HFFc6 (cell line): Measurements from ENCODE around the gene UGGT2. TPM values are rescaled to one million over a fixed set of nuclear protein-coding genes. Genes with fewer than 3 reads are reported as not detected.

Source experiments
- DNase-seq: peaks from one replicate; pipeline ENCODE4 v3.0.0-alpha.2; 2018
- H3K27ac Mint-ChIP-seq: 2 replicates; pipeline ENCODE4 v1.8.0; 2020; ENCODE audit warnings: mild to moderate bottlenecking, mixed read lengths
- H3K27me3 Mint-ChIP-seq: 2 replicates; pipeline ENCODE4 v1.8.0; 2021; ENCODE audit warnings: mild to moderate bottlenecking, moderate library complexity, mixed read lengths; ENCODE audit not compliant: insufficient read depth
- H3K36me3 Mint-ChIP-seq: 2 replicates; pipeline ENCODE4 v1.8.0; 2021; ENCODE audit warnings: low read depth, mixed read lengths
- H3K4me1 Mint-ChIP-seq: 2 replicates; pipeline ENCODE4 v1.8.0; 2020; ENCODE audit warnings: low read depth, mixed read lengths
- H3K4me3 Mint-ChIP-seq: 2 replicates; pipeline ENCODE4 v1.8.0; 2020; ENCODE audit warnings: mild to moderate bottlenecking, moderate library complexity, mixed read lengths
- H3K9me3 Mint-ChIP-seq: 2 replicates; pipeline ENCODE4 v1.8.0; 2020; ENCODE audit warnings: mild to moderate bottlenecking, mixed read lengths
- CTCF ChIP-seq: fragments of 200-600 bp; sonication (generic); IDR thresholded peaks from 2 replicates; pipeline ENCODE4 v1.5.0; 2021; ENCODE audit warnings: antibody characterized with exemption, mild to moderate bottlenecking
- total RNA-seq, 6 experiments: library from RNA; stranded (reverse); fragmentation: NEBNext Ultra II Directional; extraction: Animal tissue kit (Norgen Biotek cat#: 25700); gene quantifications; 2 replicates in 1 of 6; 3 replicates in 5 of 6; pipeline ENCODE4 v1.2.3, GENCODE V29; 2021

The UGGT2 gene
- total RNA-seq, 6 experiments from 2014 or later = 20.4 to 26.9 (median 24.3) TPM

DNA sequence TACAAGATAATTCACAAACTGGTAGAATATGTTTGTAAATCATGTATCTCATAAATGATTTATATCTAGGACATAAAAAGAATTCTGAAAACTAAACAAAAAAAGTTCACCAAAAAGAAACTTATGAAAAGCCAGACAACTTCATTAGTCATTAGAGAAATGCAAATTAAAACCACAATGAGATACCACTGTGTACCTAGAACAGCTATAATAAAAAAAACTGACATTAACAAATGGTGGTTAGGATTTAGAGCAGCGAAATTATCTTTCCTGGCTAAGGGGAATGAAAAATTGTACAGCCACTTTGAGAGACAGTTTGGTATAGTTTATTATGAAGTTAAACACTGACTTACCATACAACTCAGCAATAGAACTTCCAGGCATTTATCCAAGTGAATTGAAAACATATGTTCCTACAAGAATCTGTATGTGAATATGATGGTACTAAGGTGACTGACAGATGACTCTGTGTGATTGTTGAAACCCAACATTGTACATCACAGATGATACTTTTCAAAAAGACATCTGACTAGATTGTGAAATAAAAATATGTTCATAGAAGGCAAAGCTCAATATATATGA is 41.8 kb downstream of the UGGT2 start:
- peaks cover 18% of the 10 kb centered on the region for H3K4me1 Mint-ChIP-seq
- peaks cover 4% of the 10 kb centered on the region for H3K27me3 Mint-ChIP-seq
- no peak for DNase-seq
- H3K27ac Mint-ChIP-seq = no peak overlapping the region
- H3K4me3 Mint-ChIP-seq = no peak overlapping the region
- no peak for TF ChIP-seq CTCF
- peaks cover 33% of the 10 kb centered on the region for H3K36me3 Mint-ChIP-seq
- no peaks in the 10 kb centered on the region for H3K9me3 Mint-ChIP-seq

GRCh38 chr13:96003304-96003703 is 49.9 kb downstream of the UGGT2 start:
- peak; percentile 10 for DNase-seq

GRCh38 chr13:96002322-96003131 is 50.7 kb downstream of the UGGT2 start:
- Mint-ChIP-seq H3K27ac (no peak overlapping the region), H3K4me3 (no peak overlapping the region), H3K4me1 (no peaks in the 10 kb centered on the region), H3K36me3 (peaks cover 17% of the 10 kb centered on the region), H3K9me3 (no peaks in the 10 kb centered on the region), H3K27me3 (no peaks in the 10 kb centered on the region; the same call in 1 of the 2 replicates)
- no peak for DNase-seq
- TF ChIP-seq CTCF = no peak

More at GRCh38 chr13:96003304-96003703, 49.9 kb downstream of the UGGT2 start:
- Mint-ChIP-seq H3K27ac (no peak overlapping the region), H3K4me3 (no peak overlapping the region), H3K9me3 (no peaks in the 10 kb centered on the region), H3K36me3 (peaks cover 24% of the 10 kb centered on the region), H3K4me1 (no peaks in the 10 kb centered on the region), H3K27me3 (peaks cover 2% of the 10 kb centered on the region)
- peak; percentile 42 for TF ChIP-seq CTCF

DNA sequence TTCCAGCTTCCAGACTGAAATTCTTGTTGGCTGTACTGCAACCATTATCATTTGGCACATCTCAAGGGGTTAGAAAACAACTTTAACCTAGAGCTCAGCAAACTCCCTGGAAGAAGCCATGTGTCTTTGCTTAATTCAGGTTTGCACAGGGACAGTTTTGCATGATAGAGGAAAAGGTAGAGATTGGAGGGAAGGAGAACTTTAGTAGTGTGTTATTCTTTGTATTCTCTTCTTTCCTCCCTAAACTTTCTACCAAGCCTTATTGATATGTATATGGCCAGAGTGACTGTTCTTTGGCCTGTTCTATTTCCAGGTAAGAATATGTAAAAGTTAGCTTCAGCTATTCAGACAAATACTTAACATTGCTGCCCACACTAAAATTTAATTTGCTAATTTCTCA is 53.1 kb downstream of the UGGT2 start:
- Mint-ChIP-seq H3K4me3 (no peak overlapping the region), H3K9me3 (no peaks in the 10 kb centered on the region), H3K27ac (no peak overlapping the region), H3K4me1 (no peaks in the 10 kb centered on the region), H3K27me3 (no peaks in the 10 kb centered on the region; the same call in 1 of the 2 replicates), H3K36me3 (no peaks in the 10 kb centered on the region)
- DNase-seq = no peak
- TF ChIP-seq CTCF = no peak

DNA sequence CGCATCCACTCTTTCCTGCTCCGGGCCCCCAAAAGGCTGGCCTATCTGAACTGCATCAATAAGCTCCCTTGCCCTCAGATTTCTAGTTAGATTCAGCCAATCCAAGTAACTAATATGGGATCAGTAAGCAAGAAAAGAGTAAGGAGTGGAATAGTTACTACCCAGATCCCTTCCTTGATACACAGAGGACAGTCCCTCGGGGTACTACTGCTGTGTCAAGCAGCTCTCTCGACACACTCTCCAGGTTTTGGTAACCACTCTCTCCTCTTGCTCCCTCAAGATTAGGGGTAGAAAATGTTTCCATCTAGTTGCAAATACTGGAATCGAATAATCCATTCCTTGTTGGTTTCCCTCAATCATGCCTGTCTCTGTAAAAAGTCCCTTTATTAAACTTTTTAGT is 65.4 kb downstream of the UGGT2 start:
- peaks cover 3% of the 10 kb centered on the region; the same call in 1 of the 2 replicates for H3K27me3 Mint-ChIP-seq
- H3K4me1 Mint-ChIP-seq = no peaks in the 10 kb centered on the region
- H3K9me3 Mint-ChIP-seq = no peaks in the 10 kb centered on the region
- H3K36me3 Mint-ChIP-seq = peaks cover 11% of the 10 kb centered on the region; the same call in 1 of the 2 replicates
- no peak overlapping the region for H3K4me3 Mint-ChIP-seq
- DNase-seq = no peak
- H3K27ac Mint-ChIP-seq = no peak overlapping the region
- no peak for TF ChIP-seq CTCF
